Neuronal stem cell (in vitro differentiated cells): Measurements from ENCODE around the gene PHAX.
"Not testable (repeated sequence)": the region's sequence is repeated elsewhere in the genome, so short reads cannot be mapped to it uniquely, and the experiment has no call there.

ENCODE experiments used
- DNase-seq: peaks from one replicate; pipeline ENCODE4 v3.0.0-alpha.2; 2013; ENCODE audit warnings: low spot score
- H2AFZ ChIP-seq: one replicate; pipeline ENCODE4 v1.6.1; 2013; ENCODE audit warnings: mild to moderate bottlenecking, low read length, inconsistent platforms
- H2AK5ac ChIP-seq: 2 replicates; pipeline ENCODE4 v1.6.1; 2013; ENCODE audit warnings: low read depth, mild to moderate bottlenecking, inconsistent platforms, low read length, moderate library complexity, mixed read lengths
- H2BK120ac ChIP-seq: 2 replicates; pipeline ENCODE4 v1.6.1; 2013; ENCODE audit warnings: low read depth, mild to moderate bottlenecking, inconsistent platforms, low read length, moderate library complexity, mixed read lengths
- H2BK12ac ChIP-seq: one replicate; pipeline ENCODE4 v1.6.1; 2013; ENCODE audit warnings: low read length, inconsistent platforms
- H2BK15ac ChIP-seq: 2 replicates; pipeline ENCODE4 v1.6.1; 2013; ENCODE audit warnings: mild to moderate bottlenecking, low read length, inconsistent platforms, mixed read lengths
- H2BK5ac ChIP-seq: one replicate; pipeline ENCODE4 v1.6.1; 2013; ENCODE audit warnings: inconsistent platforms, mild to moderate bottlenecking, low read length, moderate library complexity
- H3K14ac ChIP-seq: one replicate; pipeline ENCODE4 v1.6.1; 2013; ENCODE audit warnings: low read length, inconsistent platforms
- H3K18ac ChIP-seq: 2 replicates; pipeline ENCODE4 v1.6.1; 2013; ENCODE audit warnings: low read length, inconsistent platforms
- H3K23ac ChIP-seq: 2 replicates; pipeline ENCODE4 v1.6.1; 2013; ENCODE audit warnings: low read depth, mild to moderate bottlenecking, mixed read lengths, low read length, inconsistent platforms; ENCODE audit not compliant: poor library complexity
- H3K27ac ChIP-seq: replicated peaks from 3 replicates; pipeline ENCODE4 v1.5.1; 2013; ENCODE audit warnings: low read length, inconsistent platforms
- H3K27me3 ChIP-seq, 3 experiments: 2 replicates each; pipeline ENCODE4 v1.6.1; 2013; ENCODE audit warnings: low read length in 3 of 3, mild to moderate bottlenecking in 2 of 3, inconsistent platforms in 1 of 3, low read depth in 1 of 3, mixed read lengths in 1 of 3, moderate library complexity in 1 of 3; ENCODE audit not compliant: control insufficient read depth in 3 of 3, insufficient read depth in 3 of 3
- H3K36me3 ChIP-seq, 2 donors: replicated peaks in 1 of 2; 2 replicates each; pipeline ENCODE4 v1.6.1; 2013; ENCODE audit warnings: low read length in 2 of 2; ENCODE audit not compliant: control insufficient read depth in 2 of 2, insufficient read depth in 2 of 2
- H3K4ac ChIP-seq: 2 replicates; pipeline ENCODE4 v1.6.1; 2013; ENCODE audit warnings: inconsistent platforms, mild to moderate bottlenecking, low read length, moderate library complexity
- H3K4me1 ChIP-seq, 2 donors: 1 replicate in 1 of 2; 2 replicates in 1 of 2; pipeline ENCODE4 v1.6.1; 2013; ENCODE audit warnings: low read length in 2 of 2, low read depth in 1 of 2; ENCODE audit not compliant: control insufficient read depth in 2 of 2, insufficient read depth in 1 of 2
- H3K4me2 ChIP-seq: one replicate; pipeline ENCODE4 v1.6.1; 2013; ENCODE audit warnings: mild to moderate bottlenecking, low read length, inconsistent platforms; ENCODE audit not compliant: insufficient read depth, poor library complexity, severe bottlenecking
- H3K4me3 ChIP-seq, 2 donors: 2 replicates each; pipeline ENCODE4 v1.5.1; 2013; ENCODE audit warnings: low read length in 2 of 2, mild to moderate bottlenecking in 2 of 2, inconsistent platforms in 1 of 2, moderate library complexity in 1 of 2
- H3K79me1 ChIP-seq: one replicate; pipeline ENCODE4 v1.6.1; 2013; ENCODE audit warnings: low read depth, mild to moderate bottlenecking, inconsistent platforms, low read length, moderate library complexity
- H3K9ac ChIP-seq: one replicate; pipeline ENCODE4 v1.6.1; 2013; ENCODE audit warnings: mild to moderate bottlenecking, low read depth, low read length, inconsistent platforms; ENCODE audit not compliant: poor library complexity
- H3K9me3 ChIP-seq, 2 donors: replicated peaks in 1 of 2; 2 replicates each; pipeline versions ENCODE3 to v1.6.1; 2013; ENCODE audit warnings: low read length in 2 of 2, mild to moderate bottlenecking in 2 of 2, inconsistent platforms in 1 of 2, low read depth in 1 of 2, mixed read lengths in 1 of 2, moderate library complexity in 1 of 2; ENCODE audit not compliant: control insufficient read depth in 2 of 2, insufficient read depth in 1 of 2
- H4K8ac ChIP-seq: one replicate; pipeline ENCODE4 v1.6.1; 2013; ENCODE audit warnings: low read depth, mild to moderate bottlenecking, inconsistent platforms, low read length, moderate library complexity
- H4K91ac ChIP-seq: one replicate; pipeline ENCODE4 v1.6.1; 2013; ENCODE audit warnings: low read length, low read depth, mild to moderate bottlenecking, inconsistent platforms; ENCODE audit not compliant: poor library complexity
- WGBS, 2 donors: extraction: QIAGEN DNeasy Blood & Tissue Kit; methylation state at CpG; one replicate each; pipeline ENCODE4 v1.1.7; 2013; ENCODE audit warnings: missing lambda C conversion rate in 2 of 2, mixed read lengths in 1 of 2; ENCODE audit not compliant: insufficient read length in 2 of 2, insufficient replicate concordance in 1 of 2; ENCODE audit errors: extremely low coverage in 2 of 2; 5-methylcytosine and 5-hydroxymethylcytosine counted together

The PHAX gene

GRCh38 chr5:126613941-126614592 is 13.3 kb downstream of the PHAX start:
- H3K9me3 ChIP-seq: no peaks in the 10 kb centered on the region
- no CpG with 5 or more reads among the region's 7 CpGs for WGBS, 2 donors
- H3K79me1 ChIP-seq: peaks cover 5% of the 10 kb centered on the region
- no peak overlapping the region for H3K4me2 ChIP-seq
- H3K27ac ChIP-seq: no peak overlapping the region
- H2BK15ac ChIP-seq: no peak overlapping the region
- H3K4me3 ChIP-seq: no peak overlapping the region
- peaks cover 13 to 94% of the 10 kb centered on the region in 2 donors for H3K36me3 ChIP-seq
- H3K18ac ChIP-seq: no peak overlapping the region
- H3K23ac ChIP-seq: no peak overlapping the region
- no peak overlapping the region for H3K14ac ChIP-seq
- H2AFZ ChIP-seq: no peak overlapping the region
- H3K27me3 ChIP-seq: no peaks in the 10 kb centered on the region
- no peak overlapping the region for H3K4ac ChIP-seq
- H4K91ac ChIP-seq: no peak overlapping the region
- no peak overlapping the region for H3K9ac ChIP-seq
- no peaks in the 10 kb centered on the region for H3K4me1 ChIP-seq
- H2BK120ac ChIP-seq: no peak overlapping the region
- no peak overlapping the region for H4K8ac ChIP-seq
- H2BK5ac ChIP-seq: no peak overlapping the region
- DNase-seq: no peak
- no peak overlapping the region for H2AK5ac ChIP-seq
- no peak overlapping the region for H2BK12ac ChIP-seq

GRCh38 chr5:126615286-126615685 is 14.5 kb downstream of the PHAX start:
- DNase-seq: no peak
- WGBS, 2 donors: no CpG with 5 or more reads among the region's 4 CpGs
- Histone ChIP-seq H3K23ac (no peak overlapping the region), H4K8ac (no peak overlapping the region), H4K91ac (no peak overlapping the region), H3K27me3 (no peaks in the 10 kb centered on the region), H3K4me2 (no peak overlapping the region), H3K4me3 (no peak overlapping the region), H2BK15ac (no peak overlapping the region), H3K79me1 (peaks cover 8% of the 10 kb centered on the region), H3K4ac (no peak overlapping the region), H2BK5ac (no peak overlapping the region), H3K14ac (no peak overlapping the region), H3K9ac (no peak overlapping the region), H2BK12ac (no peak overlapping the region), H3K9me3 (no peaks in the 10 kb centered on the region), H2AFZ (no peak overlapping the region), H2AK5ac (no peak overlapping the region), H3K4me1 (no peaks in the 10 kb centered on the region), H3K18ac (no peak overlapping the region), H3K36me3 (peaks cover 12 to 94% of the 10 kb centered on the region in 2 donors), H3K27ac (no peak overlapping the region), H2BK120ac (no peak overlapping the region)

GRCh38 chr5:126617603-126618002 is 16.9 kb downstream of the PHAX start:
- not testable (repeated sequence) for DNase-seq, H2BK120ac ChIP-seq, H3K18ac ChIP-seq, H3K79me1 ChIP-seq, H3K4ac ChIP-seq, H2AFZ ChIP-seq, H2BK15ac ChIP-seq, H3K4me2 ChIP-seq, H3K14ac ChIP-seq, H2BK5ac ChIP-seq, H4K91ac ChIP-seq, H3K27ac ChIP-seq, H3K27me3 ChIP-seq, H3K9me3 ChIP-seq, H2AK5ac ChIP-seq, H3K4me1 ChIP-seq, H3K23ac ChIP-seq, H4K8ac ChIP-seq, H3K9ac ChIP-seq, H3K4me3 ChIP-seq, H2BK12ac ChIP-seq
- no CpG with 5 or more reads among the region's 8 CpGs for WGBS, 2 donors
- H3K36me3 ChIP-seq: peaks cover 12 to 89% of the 10 kb centered on the region in 2 donors

GRCh38 chr5:126619781-126620180 is 19.0 kb downstream of the PHAX start:
- no peak overlapping the region for H4K91ac ChIP-seq
- H3K79me1 ChIP-seq: peaks cover 9% of the 10 kb centered on the region
- no peak overlapping the region for H3K18ac ChIP-seq
- H3K36me3 ChIP-seq: peaks cover 14 to 90% of the 10 kb centered on the region in 2 donors
- no peak overlapping the region for H3K4me2 ChIP-seq
- H2AK5ac ChIP-seq: no peak overlapping the region
- no peak overlapping the region for H3K14ac ChIP-seq
- H2BK5ac ChIP-seq: no peak overlapping the region
- DNase-seq: no peak
- no peak overlapping the region for H3K9ac ChIP-seq
- no peak overlapping the region for H3K23ac ChIP-seq
- no peak overlapping the region for H4K8ac ChIP-seq
- no peak overlapping the region for H2AFZ ChIP-seq
- WGBS, 2 donors: no CpG with 5 or more reads among the region's 2 CpGs
- no peak overlapping the region for H2BK120ac ChIP-seq
- H2BK12ac ChIP-seq: no peak overlapping the region
- no peaks in the 10 kb centered on the region for H3K9me3 ChIP-seq
- H3K4me3 ChIP-seq: no peak overlapping the region
- no peak overlapping the region for H3K27ac ChIP-seq
- no peaks in the 10 kb centered on the region for H3K27me3 ChIP-seq
- no peak overlapping the region for H3K4ac ChIP-seq
- H3K4me1 ChIP-seq: no peaks in the 10 kb centered on the region
- no peak overlapping the region for H2BK15ac ChIP-seq
